NK-92 treated with Interleukin-12 subunit alpha and Interleukin-12 subunit beta, amount 100 ng/mL, for 24 hours (cell line): ENCODE results near the gene HS3ST2.
"Not testable (repeated sequence)": the region's sequence is repeated elsewhere in the genome, so short reads cannot be mapped to it uniquely, and the experiment has no call there.

Experiments
- DNase-seq: peaks from one replicate; lab custom pipeline; 2025; lab: John Stamatoyannopoulos, UW

Gene HS3ST2

DNA sequence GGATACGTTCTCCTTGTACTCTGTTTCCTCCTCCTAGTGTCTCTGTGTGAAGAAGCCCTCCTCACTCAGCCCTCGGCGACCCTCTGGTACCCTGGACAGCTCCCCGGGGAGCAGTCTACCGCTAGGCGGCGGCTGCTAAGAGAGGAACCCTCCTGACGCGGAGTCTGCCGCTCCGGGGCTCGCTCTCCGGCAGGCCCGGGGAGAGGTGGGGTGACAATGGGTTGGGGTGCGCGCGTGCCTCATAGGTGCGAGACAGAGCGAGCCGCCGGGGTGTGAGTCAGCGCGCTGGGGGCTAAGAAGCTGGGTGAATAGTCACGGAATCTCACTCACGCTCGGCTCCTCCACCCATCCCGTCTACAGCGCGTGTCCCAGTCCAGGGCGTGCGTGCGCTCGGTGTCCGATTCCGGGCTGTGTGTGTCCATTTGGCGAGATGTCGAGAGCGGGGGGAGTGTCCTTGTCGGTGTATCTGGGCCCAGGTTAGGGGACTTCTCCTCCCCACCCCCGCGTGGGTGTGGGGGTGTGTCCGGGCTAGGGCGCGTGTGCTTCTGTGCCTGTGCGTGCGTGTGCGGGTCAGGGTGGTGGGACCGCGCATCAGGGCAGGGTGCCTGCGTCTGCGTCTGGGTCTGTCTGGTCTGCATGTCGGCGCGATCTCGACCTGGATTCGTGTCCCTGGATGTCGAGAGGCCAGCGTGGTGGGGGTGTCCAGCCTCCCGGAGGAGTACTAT, 577 bp upstream of the HS3ST2 start:
- no peak for DNase-seq

GRCh38 chr16:22814711-22815105, 746 bp downstream of the HS3ST2 start:
- DNase-seq, result no peak

GRCh38 chr16:22815863-22816262, 1.9 kb downstream of the HS3ST2 start:
- DNase-seq, result no peak

GRCh38 chr16:22816475-22816874, 2.5 kb downstream of the HS3ST2 start:
- no peak for DNase-seq

- DNase-seq, result not testable (repeated sequence)
Measured at GRCh38 chr16:22818736-22819135, 4.8 kb downstream of the HS3ST2 start.

GRCh38 chr16:22838681-22839080, 24.7 kb downstream of the HS3ST2 start:
- DNase-seq, result no peak

GRCh38 chr16:22842031-22842430, 28.1 kb downstream of the HS3ST2 start:
- DNase-seq, result not testable (repeated sequence)

DNA sequence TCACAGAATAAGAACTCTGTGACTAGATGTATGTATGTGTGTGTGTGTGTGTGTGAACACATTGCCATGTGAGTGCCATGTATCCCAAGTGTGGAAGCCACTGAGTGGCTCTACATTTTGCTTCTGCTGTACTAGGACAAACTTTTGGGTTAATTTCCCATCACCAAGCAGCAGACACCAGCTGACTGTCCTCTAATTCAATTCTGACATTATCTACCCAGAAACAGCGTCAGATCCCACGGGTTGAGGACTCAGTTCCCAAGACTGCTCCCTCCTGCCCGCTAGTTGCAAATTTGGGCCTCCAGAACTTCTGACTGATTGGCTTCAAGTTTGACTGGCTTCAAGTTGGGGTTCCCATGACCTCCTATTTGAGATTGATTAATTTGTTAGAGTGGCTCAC, 29.2 kb downstream of the HS3ST2 start:
- DNase-seq, result no peak

- no peak for DNase-seq
Measured at GRCh38 chr16:22843856-22844255, 29.9 kb downstream of the HS3ST2 start.

DNA sequence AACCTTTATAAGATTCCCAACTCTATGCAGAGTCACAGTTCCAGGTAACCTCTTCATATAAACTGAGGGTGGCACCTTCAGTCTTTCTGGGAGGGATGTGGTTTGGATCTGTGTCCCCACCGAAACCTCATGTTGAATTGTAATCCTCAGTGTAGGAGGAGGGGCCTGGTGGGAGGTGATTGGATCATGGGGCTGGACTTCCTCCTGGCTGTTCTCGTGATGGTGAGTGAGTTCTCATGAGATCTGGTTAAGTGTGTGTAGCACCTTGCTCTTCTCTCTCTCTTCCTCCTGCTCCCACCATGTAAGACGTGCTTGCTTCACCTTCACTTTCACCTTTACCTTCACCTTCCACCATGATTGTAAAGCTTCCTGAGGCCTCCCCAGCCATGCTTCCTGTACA, 30.5 kb downstream of the HS3ST2 start:
- no peak for DNase-seq

DNA sequence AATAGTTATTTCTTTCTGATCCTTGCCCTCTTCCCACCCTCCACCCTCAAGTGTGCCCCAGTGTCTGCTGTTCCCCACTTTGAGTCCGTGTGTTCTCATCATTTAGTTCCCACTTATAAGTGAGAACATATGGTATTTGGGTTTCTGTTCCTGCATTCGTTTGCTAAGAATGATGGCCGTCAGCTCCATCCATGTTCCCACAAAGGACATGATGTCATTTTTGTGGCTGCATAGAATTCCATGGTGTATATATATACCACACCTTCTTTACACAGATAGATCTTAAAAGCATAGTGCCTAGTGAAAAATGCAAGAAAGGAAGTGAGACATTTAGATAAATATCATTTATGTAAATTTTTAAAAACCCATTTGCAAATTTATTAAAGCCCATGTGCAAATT, 33.1 kb downstream of the HS3ST2 start:
- no peak for DNase-seq

DNA sequence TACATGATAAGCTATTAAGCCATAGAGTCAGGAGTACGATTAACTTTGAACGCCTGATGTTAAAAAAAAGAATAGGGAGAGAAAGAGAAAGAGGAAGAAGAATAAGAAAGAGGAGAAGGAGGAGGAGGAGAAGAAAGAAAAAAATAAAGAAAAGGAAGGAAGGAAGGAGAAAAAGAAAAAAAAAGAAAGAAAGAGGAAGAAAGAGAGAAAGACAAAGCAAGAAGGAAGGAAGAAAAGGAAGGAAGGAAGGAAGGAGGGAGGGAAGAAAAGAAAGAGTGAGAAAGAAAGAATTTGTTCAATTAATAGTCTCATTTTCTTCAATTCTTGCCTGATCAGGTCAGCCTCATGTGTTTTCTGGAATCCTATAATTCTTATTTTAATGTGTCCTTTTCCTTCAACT, 33.7 kb downstream of the HS3ST2 start:
- DNase-seq, result no peak

DNA sequence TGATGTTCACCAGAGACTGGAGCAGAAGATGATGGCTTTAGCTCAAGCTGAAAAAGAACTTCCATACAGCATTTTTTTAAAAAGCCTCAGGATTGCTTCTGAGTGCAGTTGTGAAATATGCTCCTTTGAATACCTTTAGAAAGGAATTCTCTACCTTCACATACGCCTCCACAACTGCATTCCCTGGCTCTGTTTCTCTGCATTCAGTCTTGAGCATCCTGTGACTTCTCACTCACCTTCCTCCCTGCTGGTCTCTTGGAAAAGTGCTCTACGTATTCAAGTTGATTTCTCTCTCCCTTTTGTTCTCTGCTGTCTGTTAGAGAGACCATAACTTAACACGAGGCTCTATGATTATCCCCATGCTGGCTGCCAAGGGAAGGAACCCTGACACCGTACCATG, 34.5 kb downstream of the HS3ST2 start:
- DNase-seq, result no peak

GRCh38 chr16:22849517-22849916, 35.6 kb downstream of the HS3ST2 start:
- DNase-seq, result no peak

DNA sequence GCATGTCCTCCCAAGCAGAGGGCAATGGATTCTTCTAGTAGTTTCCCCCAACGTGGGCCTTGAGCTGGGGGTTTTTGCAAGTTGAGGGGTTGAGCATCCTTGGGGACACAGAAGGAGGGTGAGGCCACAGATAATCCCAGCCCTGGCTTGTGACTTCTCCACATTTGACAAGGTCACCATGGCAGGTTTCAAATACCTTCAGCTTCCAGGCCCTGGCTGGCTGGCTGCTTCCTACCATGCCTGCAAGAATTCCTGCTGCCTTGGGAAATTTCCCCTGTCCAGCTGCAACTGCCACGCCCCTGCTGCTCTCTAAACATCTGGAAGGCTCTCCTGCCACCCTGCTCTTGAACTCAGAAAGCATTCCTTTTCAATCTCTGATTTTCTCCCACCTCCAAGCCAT, 41.3 kb downstream of the HS3ST2 start:
- DNase-seq, result no peak

DNA sequence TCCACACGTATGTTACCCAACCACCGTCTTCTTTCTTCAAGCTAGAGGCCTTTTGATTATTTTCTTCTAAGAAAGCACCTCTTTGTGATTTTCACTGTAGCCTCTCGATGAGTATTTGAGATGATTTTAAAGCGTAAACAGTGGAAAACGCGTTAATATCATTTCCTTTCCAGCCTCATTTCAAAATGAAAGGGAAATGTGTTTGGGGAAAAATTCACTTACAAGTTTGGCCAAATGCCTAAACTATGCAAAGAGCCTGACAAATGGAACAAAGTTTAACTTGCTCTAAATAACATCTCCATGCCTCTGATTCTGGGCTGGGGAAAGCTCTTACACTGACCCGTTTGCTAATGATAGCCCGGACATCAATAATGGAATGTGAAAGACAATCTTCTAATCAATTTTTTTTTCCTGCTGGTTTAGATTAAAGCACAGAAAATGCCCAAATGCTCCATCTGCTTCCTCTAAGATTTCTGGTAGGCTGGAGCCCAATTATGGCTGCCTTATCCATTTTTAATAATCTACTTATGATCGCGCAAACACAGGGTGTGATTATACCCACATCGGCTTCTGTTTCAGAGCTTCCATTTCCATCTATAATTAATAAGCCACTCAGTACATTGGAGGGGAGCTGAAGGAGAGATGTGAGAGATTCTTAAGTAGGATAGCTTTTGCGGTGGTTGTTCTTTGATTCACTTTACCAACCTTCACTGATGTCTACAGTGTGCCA, 43.5 kb downstream of the HS3ST2 start:
- no peak for DNase-seq

DNA sequence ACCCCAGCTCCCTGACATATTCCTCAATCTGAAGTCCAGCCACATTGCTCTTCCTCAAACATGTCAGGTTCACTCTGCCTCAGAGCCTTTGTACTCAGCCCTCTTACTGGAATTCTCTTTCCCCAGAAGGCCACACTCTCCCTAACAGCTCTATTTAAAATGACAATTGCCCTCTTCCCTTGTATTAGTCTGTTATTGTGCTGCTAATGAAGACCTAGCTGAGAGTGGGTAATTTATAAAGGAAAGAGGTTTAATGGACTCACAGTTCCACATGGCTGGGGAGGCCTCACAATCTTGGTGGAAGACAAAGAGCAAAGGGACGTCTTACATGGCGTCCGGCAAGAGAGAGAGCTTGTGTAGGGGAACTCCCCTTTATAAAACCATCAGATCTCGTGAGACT, 46.0 kb downstream of the HS3ST2 start:
- DNase-seq, result no peak

- no peak for DNase-seq
Measured at GRCh38 chr16:22861580-22861979, 47.6 kb downstream of the HS3ST2 start.

- DNase-seq, result no peak
Measured at GRCh38 chr16:22862046-22862445, 48.1 kb downstream of the HS3ST2 start.

DNA sequence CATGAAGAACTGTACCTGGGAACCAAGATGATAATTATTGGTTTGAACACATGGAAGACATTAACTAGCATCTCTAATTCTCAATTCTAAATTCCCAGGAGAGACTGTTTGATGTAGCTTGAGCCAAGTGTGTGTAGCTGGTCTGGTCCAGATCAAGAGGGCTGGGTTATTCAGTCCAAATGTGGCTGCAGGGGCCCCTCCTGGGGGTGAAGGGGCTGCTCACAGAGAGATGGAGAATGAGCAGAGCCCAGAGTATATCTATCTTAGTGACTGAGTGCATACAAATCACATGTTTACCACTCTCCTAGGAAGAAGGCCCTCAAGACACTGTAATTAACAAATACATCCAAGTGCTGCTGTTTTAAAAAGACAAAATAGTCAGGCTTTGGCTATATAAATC, 50.4 kb downstream of the HS3ST2 start:
- no peak for DNase-seq

DNA sequence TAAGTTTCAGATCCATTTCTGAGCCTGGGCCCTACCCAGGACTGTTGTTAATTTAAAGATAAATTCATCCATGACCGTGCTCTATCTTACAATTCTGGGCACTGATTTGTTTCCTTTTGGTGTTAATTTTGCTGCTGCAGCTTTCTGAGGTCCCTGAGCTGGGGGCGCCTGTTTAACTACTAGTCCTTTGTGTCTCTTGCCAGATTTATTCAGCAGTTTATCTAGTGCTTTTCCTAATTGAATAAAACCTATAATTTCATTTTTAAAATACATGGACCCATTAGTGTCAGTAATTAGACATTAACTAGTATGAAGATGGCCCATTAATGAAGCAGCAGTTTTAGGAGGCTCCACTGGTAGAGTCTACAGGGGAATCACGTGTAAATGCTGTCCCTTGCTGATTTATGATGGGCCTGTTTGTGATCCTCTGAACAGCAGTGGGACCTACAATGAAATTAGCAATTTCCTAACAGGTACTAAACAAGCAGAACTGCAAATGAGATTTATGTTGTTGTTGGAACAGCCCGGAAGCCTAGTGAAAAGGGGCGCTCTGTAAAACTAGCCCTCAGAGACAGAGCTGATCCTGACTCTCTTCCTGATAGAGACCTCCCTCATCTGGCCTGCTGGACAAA, 54.7 kb downstream of the HS3ST2 start:
- no peak for DNase-seq

GRCh38 chr16:22871861-22872260, 57.9 kb downstream of the HS3ST2 start:
- no peak for DNase-seq

DNA sequence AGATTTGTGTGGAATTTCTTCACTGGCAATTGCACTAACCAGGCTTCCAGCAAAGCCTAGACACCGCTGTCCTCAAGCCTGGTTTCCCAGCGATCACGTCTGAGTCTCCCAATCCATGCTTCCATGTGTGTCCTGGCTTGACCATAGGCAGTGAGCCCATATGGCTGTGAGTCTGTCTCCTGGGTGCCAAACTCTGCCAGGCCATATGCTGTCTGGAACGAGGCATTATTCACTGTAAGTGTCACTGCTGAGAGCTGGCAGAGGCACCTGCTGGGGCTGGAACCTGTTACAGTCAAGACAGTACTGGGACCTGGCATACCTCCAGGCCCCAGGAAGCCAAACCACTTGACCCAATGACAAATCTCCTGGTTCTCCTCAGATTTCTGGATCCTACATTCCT, 60.4 kb downstream of the HS3ST2 start:
- no peak for DNase-seq
